ENCODE measurements around the gene NRXN3.

DNA sequence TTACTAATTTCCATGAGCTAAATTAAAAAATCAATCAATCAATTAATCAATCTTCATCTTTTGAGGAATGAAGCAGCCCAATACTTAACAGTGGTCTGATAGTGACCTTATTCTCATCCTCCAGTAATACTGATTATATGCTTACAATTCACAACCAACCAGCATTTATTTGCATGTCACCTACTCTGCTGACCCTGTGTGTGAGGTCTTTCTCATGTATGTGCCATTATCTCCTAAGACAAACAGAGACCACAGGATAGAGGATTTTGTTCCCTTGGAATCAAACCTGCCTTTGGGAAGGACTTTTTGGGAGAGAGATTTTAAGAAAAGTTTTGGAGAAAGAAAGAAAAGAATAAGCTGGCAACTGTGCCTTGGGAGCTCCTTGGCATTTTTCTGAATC lies 197.2 kb downstream of the NRXN3 start:
- no peak for TF ChIP-seq SMC3 (IDR thresholded peaks at IDR 0.05; ENCODE audit: low read depth, low read length)
- TF ChIP-seq, protein P1, sequence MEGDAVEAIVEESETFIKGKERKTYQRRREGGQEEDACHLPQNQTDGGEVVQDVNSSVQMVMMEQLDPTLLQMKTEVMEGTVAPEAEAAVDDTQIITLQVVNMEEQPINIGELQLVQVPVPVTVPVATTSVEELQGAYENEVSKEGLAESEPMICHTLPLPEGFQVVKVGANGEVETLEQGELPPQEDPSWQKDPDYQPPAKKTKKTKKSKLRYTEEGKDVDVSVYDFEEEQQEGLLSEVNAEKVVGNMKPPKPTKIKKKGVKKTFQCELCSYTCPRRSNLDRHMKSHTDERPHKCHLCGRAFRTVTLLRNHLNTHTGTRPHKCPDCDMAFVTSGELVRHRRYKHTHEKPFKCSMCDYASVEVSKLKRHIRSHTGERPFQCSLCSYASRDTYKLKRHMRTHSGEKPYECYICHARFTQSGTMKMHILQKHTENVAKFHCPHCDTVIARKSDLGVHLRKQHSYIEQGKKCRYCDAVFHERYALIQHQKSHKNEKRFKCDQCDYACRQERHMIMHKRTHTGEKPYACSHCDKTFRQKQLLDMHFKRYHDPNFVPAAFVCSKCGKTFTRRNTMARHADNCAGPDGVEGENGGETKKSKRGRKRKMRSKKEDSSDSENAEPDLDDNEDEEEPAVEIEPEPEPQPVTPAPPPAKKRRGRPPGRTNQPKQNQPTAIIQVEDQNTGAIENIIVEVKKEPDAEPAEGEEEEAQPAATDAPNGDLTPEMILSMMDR (conservative IDR thresholded peaks at IDR 0.05; ENCODE audit: low read depth, low read length), result no peak
- no peak for TF ChIP-seq RAD21 (IDR thresholded peaks at IDR 0.05; ENCODE audit: low read length)
- no peak for TF ChIP-seq POLR2A (IDR thresholded peaks at IDR 0.05; ENCODE audit: low read depth, low read length)
- TF ChIP-seq RCOR1 (IDR thresholded peaks at IDR 0.05; ENCODE audit: insufficient replicate concordance, low read length), result no peak
- TF ChIP-seq RFX5 (IDR thresholded peaks at IDR 0.05; ENCODE audit: low read depth, low read length), result no peak
- no peak for TF ChIP-seq USF2 (IDR thresholded peaks at IDR 0.05; ENCODE audit: low read depth, low read length)
- TF ChIP-seq CEBPB (IDR thresholded peaks at IDR 0.05; ENCODE audit: low read depth, low read length), result no peak
- TF ChIP-seq NFE2L2 (IDR thresholded peaks at IDR 0.05; ENCODE audit: low read depth, low read length), result no peak
- TF ChIP-seq BHLHE40 (IDR thresholded peaks at IDR 0.05; ENCODE audit: low read depth, low read length), result no peak
- TF ChIP-seq MAZ (IDR thresholded peaks at IDR 0.05; ENCODE audit: borderline replicate concordance, low read depth, low read length), result no peak
- TF ChIP-seq MXI1 (IDR thresholded peaks at IDR 0.05; ENCODE audit: borderline replicate concordance, low read depth, low read length), result no peak
- TF ChIP-seq FOS (IDR thresholded peaks at IDR 0.05; ENCODE audit: low read depth, low read length), result no peak
- TF ChIP-seq MAFK (IDR thresholded peaks at IDR 0.05; ENCODE audit: low read depth, low read length), result no peak

Data from IMR-90 (cell line).